Kidney capillary endothelial cell (primary cell): Measurements from ENCODE around the gene SCML1.

Experiments
- DNase-seq: peaks from one replicate; pipeline ENCODE4 v3.0.0-alpha.2; 2018; ENCODE audit warnings: low spot score

The SCML1 gene, protein sequence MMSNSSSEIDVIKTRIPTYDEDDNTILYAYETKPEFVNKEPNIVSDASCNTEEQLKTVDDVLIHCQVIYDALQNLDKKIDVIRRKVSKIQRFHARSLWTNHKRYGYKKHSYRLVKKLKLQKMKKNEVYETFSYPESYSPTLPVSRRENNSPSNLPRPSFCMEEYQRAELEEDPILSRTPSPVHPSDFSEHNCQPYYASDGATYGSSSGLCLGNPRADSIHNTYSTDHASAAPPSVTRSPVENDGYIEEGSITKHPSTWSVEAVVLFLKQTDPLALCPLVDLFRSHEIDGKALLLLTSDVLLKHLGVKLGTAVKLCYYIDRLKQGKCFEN

DNA sequence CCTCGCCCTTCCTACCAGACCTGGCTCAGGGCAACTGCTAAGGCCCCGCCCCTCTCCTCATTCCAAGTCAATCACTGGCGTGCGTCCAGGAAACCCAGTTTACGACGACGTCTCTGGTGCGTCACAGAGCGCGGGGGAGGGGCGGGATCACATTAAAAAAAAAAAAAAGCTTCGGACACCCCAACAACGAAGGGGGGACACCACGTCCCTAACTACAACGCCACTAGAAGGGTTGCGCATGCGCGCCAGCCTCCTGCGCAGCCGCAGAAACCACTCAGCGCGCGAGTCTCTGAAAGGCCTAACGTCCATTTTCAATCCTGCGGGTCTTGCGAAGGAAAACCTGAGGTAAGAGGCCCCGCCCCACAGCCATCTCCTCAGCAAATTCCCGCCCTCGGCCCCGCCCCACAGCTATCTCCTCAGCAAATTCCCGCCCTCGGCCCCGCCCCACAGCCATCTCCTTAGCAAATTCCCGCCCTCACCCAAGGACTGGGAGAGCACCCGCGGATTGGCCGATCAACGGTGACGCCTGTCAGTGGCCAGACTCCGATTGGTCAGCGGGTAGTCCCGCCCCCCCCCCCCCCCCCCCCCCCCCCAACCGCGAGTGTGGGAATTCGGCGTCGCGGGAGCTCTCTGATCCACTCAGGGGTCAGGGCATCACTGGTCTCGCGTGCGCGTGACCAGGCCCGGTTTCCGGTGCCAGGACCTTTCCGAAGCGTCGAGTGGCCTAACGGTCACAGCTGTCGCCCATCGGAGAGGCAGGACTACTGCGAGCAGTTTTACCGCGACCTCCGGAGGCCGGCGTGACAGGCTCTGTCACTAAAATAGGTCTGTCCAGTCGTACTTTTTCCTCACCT is at the start of gene SCML1:
SCML1 (plus strand) TSS at position 638 of the 854 bp plus-strand sequence. CDS start 6,694 bp downstream, outside the sequence.
- DNase-seq: peak; percentile 81

DNA sequence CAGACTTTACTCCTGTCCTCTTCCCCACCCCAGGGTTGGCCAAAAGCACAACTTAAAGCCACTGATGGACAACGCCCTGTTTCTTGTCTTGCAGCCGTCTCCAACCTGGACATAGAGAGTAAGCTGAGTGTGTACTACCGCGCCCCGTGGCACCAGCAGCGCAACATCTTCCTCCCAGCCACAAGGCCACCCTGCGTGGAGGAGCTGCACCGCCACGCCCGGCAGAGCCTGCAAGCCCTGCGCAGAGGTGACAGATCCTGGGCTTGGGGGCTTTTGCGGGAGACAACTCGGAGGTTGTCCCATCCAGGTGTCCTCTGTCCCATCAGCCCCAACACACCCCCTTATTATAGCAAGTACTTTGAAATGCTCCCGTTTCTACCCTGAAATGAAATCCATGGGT is 49.6 kb upstream of the SCML1 start:
- no peak for DNase-seq

DNA sequence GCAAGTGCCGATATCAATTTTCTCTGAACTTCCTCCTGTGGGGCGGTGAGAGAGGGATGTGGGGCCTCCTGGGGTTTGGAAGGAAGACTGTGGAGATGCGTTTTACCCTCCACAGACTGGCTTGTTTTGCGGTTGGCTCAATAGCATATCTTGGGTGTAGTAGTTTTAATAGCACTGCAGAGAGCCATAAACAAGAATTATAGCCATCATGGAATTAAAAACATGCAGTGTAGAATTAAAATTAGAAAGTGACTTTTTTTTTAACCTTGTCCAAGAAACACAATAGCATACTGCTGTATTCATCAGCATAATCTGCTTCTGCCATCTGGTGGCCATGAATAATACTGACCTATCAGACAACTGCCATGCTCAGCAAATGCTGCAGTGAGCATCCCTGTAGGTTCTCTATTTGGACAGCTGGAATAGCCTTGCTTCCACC is 47.3 kb upstream of the SCML1 start:
- DNase-seq: peak; percentile 56

DNA sequence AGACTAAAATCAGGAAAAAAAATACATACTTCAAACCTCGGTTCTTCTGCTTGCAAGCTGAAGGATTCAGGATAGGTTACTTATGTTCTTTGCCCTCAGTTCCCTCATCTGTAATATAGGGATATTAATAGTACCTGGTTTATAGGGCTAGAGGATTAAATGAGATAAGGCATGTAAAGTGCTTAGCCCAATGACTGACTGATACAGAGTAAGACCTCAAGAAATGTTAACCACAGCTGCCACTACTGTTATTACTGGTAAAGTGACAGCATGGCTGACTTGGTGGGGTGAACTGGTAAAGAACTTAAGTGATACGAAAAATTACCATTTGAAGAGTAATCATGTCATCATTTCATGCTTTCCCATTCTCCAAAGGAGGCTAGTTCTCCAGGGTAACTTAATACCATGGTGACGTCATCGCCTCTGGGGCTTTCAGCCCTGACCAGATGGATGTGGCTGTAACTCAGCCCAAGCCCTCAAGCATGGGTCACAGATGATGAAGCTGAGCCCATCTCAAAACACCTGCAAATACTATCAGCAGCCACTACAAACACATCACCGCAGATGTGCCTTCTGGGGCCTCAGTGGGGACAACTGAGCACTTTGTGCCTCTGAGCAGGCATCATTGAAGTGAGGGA is 44.5 kb upstream of the SCML1 start:
- DNase-seq: no peak

DNA sequence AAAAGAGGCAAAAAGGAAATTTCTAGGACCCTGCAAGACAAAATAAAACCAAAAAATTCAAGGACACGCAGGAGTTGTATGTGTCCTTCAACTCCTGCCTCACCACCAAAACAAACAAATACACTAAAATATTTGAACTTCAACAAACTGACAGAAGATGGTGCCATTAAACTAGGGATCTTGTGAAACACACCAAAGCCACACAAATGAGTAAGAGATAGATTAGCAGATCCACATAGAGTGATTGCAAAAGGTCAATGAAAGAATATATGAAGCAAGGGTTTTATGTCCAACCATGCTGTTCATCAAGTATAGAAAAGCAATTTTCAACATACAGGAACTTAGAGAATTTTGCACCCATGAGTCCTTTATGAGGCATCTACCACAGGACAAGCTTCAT is 40.1 kb upstream of the SCML1 start:
- no peak for DNase-seq

DNA sequence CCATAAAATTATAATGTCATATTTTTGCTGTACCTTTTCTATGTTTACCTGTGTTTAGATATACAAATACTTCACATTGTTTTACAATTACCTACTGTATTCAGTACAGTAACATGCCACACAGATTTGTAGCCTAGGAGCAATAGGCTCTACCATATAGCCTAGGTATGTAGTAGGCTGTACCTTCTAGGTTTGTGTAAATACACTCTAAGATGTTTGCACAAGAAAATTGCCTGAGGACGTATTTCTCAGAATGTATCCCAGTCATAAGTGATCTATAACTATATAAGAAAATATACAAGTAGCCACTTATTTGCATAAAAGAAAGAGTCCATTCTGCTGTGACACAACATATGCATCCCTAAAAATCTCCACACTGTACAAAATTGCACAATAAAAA is 36.3 kb upstream of the SCML1 start:
- no peak for DNase-seq

DNA sequence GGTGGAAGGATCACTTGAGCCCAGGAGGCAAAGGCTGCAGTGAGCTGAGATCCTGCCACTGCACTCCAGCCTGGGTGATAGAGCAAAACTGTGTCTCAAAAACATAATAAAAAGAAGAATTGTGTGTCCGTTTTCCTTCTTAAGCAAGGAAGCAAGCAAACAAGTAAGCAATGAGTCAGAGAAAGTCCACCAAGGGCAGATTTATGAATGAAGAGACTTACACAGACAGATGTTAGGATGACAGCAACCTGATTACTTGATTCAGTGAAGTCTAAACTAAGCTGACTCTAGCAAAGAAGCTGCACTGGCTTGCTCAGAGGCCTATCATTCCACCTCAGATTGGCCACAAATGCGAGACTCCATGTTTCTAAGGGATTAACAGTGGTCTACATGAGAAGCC is 34.1 kb upstream of the SCML1 start:
- DNase-seq: no peak

DNA sequence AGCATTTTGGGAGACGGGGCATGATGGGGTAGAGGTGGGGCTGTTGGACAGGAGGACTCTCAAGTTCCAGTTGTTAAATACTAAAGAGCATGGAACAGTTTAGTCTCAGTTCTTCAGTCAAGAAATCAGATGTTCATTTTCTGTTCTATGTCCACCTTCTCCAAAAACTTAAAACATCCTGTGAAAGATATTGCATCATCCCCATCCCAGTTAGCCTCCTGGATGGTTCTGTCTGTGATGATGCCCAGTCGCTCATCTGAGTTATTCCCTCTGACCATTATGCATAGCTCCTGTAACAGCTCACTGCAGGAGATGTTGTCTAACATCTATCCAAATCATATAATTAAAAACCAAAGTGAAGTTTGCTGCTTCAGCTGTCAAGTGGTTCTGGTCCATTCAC is 32.1 kb upstream of the SCML1 start:
- no peak for DNase-seq

DNA sequence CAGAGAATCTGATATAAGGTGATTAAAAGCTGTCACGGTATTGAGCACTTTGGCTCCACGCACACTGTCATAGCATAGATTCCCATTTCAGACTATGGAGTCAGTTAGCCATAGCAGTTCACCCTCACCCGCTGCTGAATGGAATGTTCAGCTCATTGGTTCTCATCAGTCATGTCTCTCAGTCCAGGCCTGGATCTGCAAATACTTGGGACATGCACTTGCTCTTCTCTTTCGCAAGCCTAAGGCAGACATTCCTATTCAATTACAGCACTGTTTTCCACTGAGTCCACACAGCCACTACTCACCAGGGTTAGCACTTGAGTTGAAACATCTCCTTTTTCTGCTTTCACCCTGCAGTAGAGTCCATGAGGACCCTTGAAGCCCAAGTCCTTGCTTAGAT is 30.6 kb upstream of the SCML1 start:
- DNase-seq: no peak

DNA sequence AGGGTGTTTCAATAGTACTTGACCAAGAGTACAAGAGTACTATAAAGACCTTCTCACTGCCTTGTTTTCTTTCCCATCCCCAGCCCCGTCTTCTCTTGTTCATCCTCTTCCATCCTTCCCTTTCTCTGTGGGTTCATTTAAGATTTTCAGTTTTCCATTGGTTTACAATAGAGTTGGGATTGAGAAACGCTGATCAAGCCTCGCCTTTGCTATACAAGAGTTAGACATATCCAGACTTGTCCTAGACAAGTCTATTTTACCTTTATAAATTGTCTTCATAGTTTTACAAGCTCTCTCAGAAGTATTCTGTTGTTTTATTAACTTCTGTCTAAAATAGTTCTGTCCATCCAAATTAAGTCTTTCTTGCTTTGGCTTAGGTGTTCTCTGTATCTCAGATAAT is 29.6 kb upstream of the SCML1 start:
- no peak for DNase-seq

DNA sequence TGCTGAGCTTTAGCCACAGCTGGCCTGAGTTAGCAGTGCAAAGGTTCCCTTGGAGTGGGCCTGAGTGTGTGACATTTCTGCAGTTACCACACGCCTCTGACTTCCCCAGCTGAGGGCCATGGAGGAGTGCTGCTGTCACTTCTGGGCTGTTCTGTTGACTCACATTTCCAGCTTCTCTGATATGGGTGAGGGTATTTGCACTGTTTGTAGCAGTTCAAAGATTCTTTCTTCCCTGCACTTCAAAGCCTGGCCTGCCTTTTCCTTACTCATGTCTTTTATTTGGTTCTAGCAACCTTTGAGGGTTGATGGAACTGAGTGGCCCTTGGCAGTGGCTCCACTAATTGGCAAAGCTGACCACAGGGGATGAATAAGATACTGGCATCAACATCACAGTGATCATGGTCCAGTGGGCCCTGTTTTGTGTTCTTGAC is 26.4 kb upstream of the SCML1 start:
- DNase-seq: no peak

DNA sequence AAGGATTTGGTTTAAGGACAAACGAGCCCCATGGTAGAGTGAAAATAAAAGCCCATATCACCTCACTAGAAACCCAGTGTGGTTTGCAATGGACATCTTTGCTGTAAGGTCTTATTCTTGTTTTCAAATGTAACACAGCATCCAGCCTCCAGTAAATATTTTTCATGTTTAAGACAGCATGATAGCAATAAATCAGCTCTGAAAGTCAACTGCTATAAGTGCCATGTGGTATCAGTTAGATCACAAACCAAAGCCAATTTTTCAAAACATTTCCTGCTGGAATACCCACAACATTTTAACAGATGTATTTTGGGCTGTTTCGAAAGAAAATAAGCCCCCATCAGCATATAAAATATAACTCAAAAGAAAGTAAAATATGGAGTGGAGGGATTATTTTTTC is 24.0 kb upstream of the SCML1 start:
- no peak for DNase-seq

DNA sequence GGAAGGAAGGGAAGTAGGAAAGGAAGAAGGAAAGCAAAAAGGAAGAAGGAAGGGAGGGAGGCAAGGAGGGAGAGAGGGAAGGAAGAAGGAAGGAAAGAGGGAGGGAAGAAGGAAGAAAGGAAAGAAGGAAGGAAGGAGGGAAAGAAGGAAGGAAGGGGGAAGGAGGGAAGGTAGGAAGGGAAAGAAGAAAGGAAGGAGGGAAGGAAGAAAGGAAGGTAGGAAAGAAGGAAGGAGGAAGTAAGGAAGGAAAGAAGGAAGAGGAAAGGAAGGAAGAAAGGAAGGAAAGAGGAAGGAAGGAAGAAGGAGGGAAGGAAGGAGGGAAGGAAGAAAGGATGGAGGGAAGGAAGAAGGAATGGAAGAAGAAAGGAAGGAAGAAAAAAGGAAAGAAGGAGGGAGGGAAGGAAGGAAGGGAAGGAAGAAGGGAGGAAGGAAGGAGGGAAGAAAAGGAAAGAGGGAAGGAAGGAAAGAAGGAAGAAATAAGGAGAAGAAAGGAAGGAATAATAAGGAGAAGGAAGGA is 18.6 kb upstream of the SCML1 start:
- no peak for DNase-seq

DNA sequence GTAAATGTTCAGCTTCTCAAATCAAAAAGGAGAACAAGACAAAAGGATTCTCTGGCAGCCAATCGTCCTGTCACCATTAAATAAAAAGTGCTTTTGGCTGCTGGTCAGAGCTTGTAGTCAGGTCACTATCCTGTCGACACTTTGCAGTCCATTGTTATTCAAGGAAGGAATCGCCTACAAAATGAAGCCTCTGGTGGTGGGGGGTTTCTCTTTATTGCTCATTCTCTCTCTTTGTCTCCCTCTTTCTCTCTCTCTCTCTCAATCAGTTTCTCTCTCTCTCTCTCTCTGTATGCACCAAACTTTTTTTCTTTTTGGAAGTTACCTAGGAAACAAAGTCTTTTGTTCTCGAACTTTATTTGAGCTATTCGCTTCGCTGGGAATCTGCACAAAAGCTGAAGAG is 17.6 kb upstream of the SCML1 start:
- DNase-seq: no peak

DNA sequence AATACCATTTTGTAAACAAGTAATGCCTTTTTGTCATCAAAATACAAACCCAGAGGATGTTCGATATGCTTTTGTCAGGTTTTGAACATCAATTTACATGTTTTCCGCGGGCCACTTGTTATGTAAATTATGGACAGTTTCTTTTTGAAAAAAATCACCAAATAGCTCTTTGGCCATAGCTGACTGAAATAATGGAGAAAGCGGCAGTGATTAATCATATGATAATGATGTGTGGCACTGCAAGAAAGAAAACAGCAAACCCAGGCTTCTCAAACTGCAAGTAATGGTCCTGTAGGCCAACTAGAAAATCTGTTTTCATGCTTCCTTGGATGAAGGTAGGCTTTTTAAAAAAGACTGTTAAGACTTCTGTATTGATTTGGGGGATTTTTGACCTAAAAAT is 15.6 kb upstream of the SCML1 start:
- no peak for DNase-seq

DNA sequence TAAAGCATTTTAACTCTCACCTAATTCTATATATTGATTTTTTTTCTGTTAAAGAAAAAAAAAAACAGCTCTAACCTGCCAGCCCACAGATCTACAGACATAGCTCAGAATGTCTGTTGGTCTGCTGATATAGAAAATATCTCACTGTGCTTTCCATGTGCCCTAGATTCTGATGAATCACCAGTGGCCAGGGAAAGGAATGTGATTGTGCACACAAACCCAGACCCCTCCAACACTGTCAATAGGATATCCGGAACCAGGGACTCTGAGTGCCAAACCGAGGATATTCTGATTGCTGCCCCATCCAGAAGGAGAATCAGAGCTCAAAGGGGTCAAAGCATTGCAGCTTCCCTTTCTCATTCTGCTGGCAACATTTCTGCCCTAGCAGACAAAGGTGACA is 12.1 kb upstream of the SCML1 start:
- no peak for DNase-seq

DNA sequence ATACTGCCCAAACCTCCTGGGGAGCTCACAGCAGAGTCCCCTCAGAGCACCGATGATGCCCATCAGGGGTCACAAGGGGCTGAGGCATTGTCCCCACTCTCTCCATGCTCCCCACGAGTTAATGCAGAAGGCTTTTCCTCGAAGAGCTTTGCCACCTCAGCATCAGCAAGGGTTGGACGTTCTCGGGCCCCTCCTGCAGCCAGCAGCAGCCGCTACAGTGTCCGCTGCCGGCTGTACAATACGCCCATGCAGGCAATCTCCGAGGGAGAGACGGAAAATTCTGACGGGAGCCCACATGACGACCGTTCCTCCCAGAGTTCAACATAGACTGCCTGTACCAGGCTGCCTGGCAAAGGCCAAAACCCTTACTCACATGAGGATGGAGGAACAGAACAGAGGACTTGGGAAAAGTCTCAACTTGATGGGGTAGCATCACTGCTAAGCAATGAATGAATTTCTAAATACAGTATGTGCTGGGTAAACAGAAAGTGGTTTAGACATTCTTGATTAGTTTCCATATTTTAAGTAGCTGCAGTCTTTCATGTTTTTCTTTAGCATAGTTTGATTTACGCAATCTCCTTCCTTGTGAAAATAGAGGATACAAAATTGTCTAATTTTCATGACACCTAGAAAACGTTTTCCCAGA is 5.0 kb upstream of the SCML1 start:
- no peak for DNase-seq

DNA sequence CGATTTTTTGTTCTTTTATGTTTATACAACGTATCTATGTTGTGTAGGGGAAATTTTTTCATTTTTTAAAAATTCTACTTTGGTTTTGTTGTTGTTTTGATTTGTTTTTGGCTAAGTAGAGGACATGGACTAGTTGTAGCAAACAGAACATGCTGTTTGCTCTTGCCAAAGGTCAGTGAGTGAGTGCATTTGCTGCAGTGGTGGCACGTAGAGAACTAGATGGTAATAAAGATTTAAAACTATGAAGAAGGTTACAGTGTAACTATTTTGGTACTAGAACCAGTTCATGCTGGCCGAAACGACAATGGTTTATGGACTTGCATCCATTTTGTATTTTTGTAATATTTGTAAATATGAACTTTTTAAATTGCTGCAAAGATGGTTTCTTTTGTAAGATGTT is 1.9 kb upstream of the SCML1 start:
- DNase-seq: no peak

DNA sequence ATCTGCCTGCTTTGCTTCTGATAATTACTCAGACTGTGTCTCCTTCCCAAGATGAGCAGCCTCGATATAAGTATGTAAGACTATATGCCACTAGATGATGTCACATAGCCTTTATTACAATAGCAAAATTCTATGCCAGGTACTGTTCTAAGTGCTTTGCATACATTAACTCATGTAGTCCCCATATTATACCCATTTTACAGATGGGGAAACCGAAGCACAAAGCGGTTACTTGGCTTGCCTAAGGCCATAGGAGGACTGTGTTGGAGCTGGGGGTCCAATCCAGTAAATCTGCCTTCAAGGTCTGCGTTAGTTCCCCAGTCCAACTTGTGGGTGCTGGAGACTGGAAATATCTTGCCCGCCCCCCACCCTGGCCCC is 826 bp upstream of the SCML1 start:
- DNase-seq: no peak

DNA sequence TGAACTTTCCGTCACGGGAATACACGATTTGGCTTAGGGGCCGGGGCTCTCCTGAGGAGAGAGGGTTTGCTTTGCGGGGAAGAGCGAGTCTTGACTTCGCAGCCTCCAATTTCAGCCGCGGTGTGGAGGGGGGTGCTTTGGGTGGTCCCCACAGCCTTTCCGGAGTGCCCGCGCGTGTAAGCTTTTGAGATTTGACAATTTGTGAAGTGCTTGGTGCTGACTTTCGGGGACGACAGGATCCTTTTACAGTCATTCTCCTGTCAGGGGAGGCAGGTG is 355 bp downstream of the SCML1 start:
- no peak for DNase-seq

DNA sequence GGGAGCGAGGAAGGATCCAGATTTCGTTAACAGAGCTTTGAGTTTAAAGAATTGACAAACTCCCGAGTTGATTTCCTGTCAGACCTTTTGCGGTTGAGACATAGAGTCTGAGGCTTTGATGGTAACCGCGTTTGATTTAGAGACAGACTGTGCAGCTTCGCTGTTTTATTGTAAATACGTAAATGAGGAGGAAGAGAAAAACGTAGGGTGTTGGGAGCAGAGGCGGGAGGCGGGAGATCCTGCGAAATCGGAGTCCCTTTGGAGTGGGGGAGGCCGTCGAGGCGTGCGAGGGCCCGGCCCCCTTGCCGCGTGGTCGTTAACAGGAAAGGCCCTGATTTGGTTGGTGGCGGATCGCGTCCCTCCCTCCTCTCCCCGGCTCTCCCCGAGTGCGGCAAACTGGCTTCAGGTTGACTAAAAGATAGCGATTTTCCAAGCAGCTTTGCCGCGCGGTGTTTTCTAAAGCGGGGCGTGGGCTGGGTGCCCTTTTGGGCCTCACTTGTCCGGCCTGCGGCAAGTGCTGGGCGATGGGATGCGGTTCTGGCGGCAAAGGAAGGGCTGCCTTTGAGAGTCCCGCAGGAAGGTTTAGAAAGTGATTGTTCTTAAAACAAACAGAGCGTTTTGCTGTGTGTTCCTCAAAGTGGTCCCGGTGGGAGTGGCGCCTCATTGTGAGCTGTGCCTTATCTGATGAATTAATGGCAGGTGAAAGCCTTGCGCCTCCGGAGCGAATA is 857 bp downstream of the SCML1 start:
- no peak for DNase-seq
